Right atrium auricular region (tissue), 2 donors: Measurements from ENCODE around the gene FBN3. TPM values are rescaled to one million over a fixed set of nuclear protein-coding genes. Genes with fewer than 3 reads are reported as not detected.
A peak's percentile ranks its signal among the peaks of the same experiment; 100 is the strongest.

Experiments
- DNase-seq: peaks from one replicate; pipeline ENCODE4 v3.0.0-alpha.2; 2019; ENCODE audit warnings: low spot score
- H3K27ac ChIP-seq, 2 donors: fragments of 200-600 bp; sonication (generic); 1 replicate in 1 of 2; 2 replicates in 1 of 2; pipeline ENCODE4 v1.5.1; 2016 to 2019
- H3K27me3 ChIP-seq, 2 donors: fragments of 200-600 bp; sonication (generic); one replicate each; pipeline versions ENCODE4 v1.5.1 to v1.6.0; 2017 to 2019
- H3K36me3 ChIP-seq: fragments of 200-600 bp; sonication (generic); one replicate; pipeline ENCODE4 v1.5.1; 2016
- H3K4me1 ChIP-seq, 2 donors: fragments of 200-600 bp; sonication (generic); one replicate each; pipeline versions ENCODE4 v1.5.1 to v1.6.0; 2017 to 2019
- H3K4me3 ChIP-seq, 2 donors: fragments of 200-600 bp; sonication (generic); 1 replicate in 1 of 2; 2 replicates in 1 of 2; pipeline ENCODE4 v1.5.1; 2017 to 2019; ENCODE audit warnings: mild to moderate bottlenecking in 1 of 2, moderate library complexity in 1 of 2
- H3K9me3 ChIP-seq, 2 donors: fragments of 200-600 bp; sonication (generic); one replicate each; pipeline ENCODE4 v1.5.1; 2019
- total RNA-seq, 2 donors: library from RNA; depleted of rRNA; stranded (reverse); fragments of >200 nt; gene quantifications; one replicate each; pipeline ENCODE4 v1.1.0, GENCODE V29; 2016
- TF ChIP-seq, protein P1 (sequence below), 2 donors: fragments of 200-600 bp; sonication (generic); IDR thresholded peaks; one replicate each; pipeline ENCODE4 v1.5.1; 2019; ENCODE audit warnings: antibody characterized with exemption in 2 of 2

The FBN3 gene
- total RNA-seq, 2 donors from 2014 or later: not detected

DNA sequence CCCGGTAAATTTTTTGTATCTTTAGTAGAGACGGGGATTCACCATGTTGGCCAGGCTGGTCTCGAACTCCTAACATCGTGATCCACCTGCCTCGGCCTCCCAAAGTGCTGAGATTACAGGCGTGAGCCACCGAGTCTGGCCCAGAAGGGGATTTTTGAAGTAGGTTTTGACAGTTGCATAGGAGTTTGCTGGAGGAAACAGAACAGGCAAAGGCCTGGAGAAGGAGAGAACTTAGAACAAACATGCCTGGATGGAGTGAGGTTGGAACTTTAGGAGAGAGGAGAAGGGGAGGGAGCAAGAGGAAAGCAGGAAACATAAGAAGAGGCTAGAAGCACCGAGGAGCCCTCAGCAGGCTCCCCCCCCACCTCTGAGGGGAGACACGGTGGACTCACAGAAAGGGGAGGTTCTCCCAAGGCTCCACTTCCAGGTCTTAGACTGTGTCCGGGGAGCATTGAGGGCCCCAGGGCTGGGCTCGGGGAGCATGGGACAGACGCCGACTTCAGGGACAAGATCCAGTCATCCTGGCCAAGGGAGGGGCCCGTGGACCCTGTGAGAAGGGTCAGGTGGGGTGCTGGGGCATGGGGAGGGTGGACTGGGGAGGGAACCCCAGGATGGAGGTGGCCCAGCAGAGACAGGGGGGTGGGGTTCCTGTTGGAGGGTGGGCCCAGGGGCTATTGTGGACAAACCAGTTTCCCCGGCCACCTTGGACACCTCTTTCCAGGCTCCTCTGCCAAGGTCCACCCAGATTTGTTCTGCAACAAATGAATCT, 1.8 kb upstream of the FBN3 start:
- Histone ChIP-seq H3K27ac (no peak overlapping the region), H3K27me3 (peaks cover 2 to 18% of the 10 kb centered on the region in 2 donors), H3K4me3 (no peak overlapping the region), H3K9me3 (no peaks in the 10 kb centered on the region), H3K36me3 (no peaks in the 10 kb centered on the region), H3K4me1 (peaks cover 0 to 25% of the 10 kb centered on the region in 2 donors)
- TF ChIP-seq, protein P1, sequence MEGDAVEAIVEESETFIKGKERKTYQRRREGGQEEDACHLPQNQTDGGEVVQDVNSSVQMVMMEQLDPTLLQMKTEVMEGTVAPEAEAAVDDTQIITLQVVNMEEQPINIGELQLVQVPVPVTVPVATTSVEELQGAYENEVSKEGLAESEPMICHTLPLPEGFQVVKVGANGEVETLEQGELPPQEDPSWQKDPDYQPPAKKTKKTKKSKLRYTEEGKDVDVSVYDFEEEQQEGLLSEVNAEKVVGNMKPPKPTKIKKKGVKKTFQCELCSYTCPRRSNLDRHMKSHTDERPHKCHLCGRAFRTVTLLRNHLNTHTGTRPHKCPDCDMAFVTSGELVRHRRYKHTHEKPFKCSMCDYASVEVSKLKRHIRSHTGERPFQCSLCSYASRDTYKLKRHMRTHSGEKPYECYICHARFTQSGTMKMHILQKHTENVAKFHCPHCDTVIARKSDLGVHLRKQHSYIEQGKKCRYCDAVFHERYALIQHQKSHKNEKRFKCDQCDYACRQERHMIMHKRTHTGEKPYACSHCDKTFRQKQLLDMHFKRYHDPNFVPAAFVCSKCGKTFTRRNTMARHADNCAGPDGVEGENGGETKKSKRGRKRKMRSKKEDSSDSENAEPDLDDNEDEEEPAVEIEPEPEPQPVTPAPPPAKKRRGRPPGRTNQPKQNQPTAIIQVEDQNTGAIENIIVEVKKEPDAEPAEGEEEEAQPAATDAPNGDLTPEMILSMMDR (IDR thresholded peaks at IDR 0.05): no peak
- no peak for DNase-seq

DNA sequence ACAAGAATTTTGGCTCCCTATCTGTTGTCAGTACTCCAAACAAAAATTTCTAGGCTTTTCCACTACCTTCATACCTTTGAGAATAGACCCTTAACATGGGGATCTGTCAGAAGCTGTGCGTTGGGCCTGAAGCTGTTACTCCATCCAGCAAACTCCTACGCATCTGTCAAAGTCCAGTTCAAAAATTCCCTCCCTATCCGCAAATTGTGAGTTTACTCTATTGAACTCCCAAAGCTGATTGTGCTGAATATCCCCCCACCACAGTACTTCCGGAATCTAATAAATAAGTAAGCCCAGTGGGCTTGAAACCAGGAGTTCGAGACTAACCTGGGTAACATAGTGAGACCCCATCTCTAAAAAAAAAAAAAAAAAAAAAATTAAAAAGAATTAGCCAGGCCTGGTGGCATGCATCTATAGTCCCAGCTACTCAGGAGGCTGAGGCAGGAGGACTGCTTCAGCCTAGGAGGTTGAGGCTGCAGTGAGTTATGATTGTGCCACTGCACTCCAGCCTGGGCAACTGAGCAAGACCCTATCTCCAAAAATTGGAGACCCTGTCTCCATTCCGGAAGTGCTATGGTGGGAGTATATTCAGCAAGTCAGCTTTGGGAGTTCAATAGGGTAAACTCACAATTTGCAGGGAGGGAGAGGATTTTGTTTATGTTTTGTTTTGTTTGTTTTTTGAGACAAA, 930 bp upstream of the FBN3 start:
- DNase-seq: no peak
- Histone ChIP-seq H3K27ac (no peak overlapping the region), H3K36me3 (no peaks in the 10 kb centered on the region), H3K4me3 (no peak overlapping the region), H3K4me1 (peaks cover 0 to 25% of the 10 kb centered on the region in 2 donors), H3K9me3 (no peaks in the 10 kb centered on the region), H3K27me3 (peaks cover 2 to 18% of the 10 kb centered on the region in 2 donors)
- TF ChIP-seq, protein P1 (IDR thresholded peaks at IDR 0.05): no peak

DNA sequence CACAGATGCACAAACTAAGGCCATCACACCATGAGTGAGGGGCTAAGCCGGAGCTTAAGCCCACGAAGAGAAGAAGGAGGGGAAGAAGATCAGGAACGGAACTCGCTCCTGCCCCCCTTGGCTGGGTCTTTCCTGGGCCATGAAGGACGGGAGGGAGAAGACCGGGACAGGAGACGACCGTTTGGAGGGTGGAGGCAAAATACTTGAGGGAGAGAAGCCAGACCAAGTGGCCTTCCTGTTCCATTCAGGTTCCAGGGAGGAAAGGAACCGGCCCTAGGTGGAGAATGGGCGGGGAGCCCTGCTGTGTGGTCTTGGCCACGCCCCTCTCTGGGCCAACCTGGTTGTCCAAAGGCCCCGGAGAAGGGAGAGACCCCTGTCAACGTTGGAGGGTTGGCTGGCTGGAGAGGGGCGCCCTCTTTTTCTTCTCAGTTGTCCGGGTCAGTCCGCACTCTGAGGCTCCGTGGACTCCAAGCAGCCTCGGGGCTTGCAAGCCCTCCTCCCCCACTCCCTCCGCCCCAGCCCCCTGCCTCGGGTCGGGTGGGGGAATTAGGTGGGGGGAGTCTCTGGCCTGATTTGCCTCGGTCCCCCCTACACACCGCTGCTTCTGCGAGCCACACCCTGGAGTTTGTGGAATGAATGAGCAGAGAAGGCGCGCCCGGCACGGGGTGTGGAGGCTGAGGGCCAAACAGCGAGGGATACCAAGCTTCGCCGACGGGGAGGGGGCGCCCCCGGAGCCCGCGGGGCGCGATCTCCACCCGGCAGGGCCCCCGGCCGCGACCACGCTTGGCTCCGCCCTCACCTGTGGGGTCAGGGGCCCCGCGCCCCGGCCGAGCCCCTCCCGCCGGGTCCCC, 757 bp downstream of the FBN3 start:
- H3K27me3 ChIP-seq: peaks cover 2 to 18% of the 10 kb centered on the region in 2 donors

DNA sequence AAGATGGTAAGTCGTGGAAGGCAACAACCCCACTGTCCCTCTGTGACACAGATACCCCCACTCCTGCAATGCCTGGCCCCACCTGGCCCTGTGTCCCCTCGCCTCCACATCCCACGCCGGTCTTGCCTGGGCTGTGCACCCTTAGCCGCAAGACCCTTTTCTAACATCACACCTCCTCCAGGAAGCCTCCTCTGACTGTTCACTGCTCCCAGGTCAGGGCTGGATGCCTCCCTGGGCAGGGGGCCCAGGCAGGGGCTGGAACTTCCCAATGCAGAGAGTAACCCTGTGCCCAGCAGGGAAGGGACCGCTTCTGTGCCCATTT, 1.3 kb downstream of the FBN3 start:
- TF ChIP-seq, protein P1 (IDR thresholded peaks at IDR 0.05): no peak
- peaks cover 0 to 16% of the 10 kb centered on the region in 2 donors for H3K4me1 ChIP-seq
- H3K4me3 ChIP-seq: no peak overlapping the region
- no peaks in the 10 kb centered on the region for H3K9me3 ChIP-seq
- peaks cover 2 to 18% of the 10 kb centered on the region in 2 donors for H3K27me3 ChIP-seq
- H3K36me3 ChIP-seq: no peaks in the 10 kb centered on the region
- no peak for DNase-seq
- H3K27ac ChIP-seq: no peak overlapping the region

More for the DNA sequence above, 757 bp downstream of the FBN3 start:
- no peak overlapping the region for H3K27ac ChIP-seq
- H3K9me3 ChIP-seq: no peaks in the 10 kb centered on the region
- H3K4me3 ChIP-seq: peak overlapping the region in 1 of 2 donors; percentile 41
- DNase-seq: no peak
- H3K4me1 ChIP-seq: peaks cover 0 to 16% of the 10 kb centered on the region in 2 donors
- H3K36me3 ChIP-seq: no peaks in the 10 kb centered on the region
- TF ChIP-seq, protein P1 (IDR thresholded peaks at IDR 0.05): no peak

DNA sequence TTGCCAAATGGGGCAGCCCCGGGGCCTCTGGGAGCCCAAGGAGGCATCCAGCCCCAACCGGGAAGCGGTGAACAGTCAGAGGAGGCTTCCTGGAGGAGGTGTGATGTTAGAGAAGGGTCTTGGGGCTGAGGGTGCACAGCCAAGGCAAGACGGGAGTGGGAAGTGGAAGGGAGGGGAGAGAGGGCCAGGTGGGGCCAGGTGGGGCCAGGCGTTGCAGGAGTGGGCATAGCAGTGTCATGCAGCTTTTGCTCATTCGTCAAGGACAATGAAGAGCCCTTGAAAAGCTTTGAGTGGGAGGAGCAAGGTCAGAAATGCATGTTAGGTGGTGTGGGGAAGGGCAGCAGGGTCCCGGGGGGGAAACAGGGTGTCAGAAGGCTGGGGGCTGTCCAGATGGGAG, 1.8 kb downstream of the FBN3 start:
- Histone ChIP-seq H3K9me3 (no peaks in the 10 kb centered on the region), H3K4me1 (peaks cover 0 to 16% of the 10 kb centered on the region in 2 donors), H3K27ac (no peak overlapping the region), H3K27me3 (peaks cover 2 to 18% of the 10 kb centered on the region in 2 donors), H3K36me3 (no peaks in the 10 kb centered on the region), H3K4me3 (no peak overlapping the region)
- no peak for DNase-seq
- TF ChIP-seq, protein P1 (IDR thresholded peaks at IDR 0.05): no peak
